ENCODE data around the gene HSD17B14. TPM values are rescaled to one million over a fixed set of nuclear protein-coding genes. Genes with fewer than 3 reads are reported as not detected.
"Not testable (repeated sequence)": the region's sequence is repeated elsewhere in the genome, so short reads cannot be mapped to it uniquely, and the experiment has no call there.

The HSD17B14 gene
- total RNA-seq, 4 donors from 2014 or later: 3.5 to 15.1 (median 5.4) TPM

DNA sequence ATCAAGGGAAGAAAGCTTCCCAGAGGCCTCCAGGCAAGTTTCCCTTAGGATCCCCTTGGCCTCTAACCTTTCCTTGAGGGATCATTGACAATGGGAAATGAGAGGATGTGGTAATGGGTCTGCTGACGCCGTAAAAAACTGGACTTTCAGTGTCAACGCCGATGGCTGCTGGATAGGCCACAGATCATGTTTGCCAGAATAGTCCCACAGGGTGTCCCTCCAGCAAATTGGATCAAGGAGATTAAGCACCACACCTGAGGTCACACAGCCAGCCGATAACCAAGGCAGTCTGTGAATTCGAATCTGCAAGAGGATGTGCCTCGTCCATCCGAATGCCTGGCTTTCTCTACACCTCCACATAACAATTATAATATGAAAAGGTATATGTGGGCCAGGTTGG, 43.0 kb downstream of the HSD17B14 start:
- TF ChIP-seq POLR2AphosphoS5 (IDR thresholded peaks at IDR 0.05) (no peak), EP300 (IDR thresholded peaks at IDR 0.05; ENCODE audit: low read depth) (no peak), POLR2A (IDR thresholded peaks at IDR 0.05) (no peak)
- TF ChIP-seq, protein P1, sequence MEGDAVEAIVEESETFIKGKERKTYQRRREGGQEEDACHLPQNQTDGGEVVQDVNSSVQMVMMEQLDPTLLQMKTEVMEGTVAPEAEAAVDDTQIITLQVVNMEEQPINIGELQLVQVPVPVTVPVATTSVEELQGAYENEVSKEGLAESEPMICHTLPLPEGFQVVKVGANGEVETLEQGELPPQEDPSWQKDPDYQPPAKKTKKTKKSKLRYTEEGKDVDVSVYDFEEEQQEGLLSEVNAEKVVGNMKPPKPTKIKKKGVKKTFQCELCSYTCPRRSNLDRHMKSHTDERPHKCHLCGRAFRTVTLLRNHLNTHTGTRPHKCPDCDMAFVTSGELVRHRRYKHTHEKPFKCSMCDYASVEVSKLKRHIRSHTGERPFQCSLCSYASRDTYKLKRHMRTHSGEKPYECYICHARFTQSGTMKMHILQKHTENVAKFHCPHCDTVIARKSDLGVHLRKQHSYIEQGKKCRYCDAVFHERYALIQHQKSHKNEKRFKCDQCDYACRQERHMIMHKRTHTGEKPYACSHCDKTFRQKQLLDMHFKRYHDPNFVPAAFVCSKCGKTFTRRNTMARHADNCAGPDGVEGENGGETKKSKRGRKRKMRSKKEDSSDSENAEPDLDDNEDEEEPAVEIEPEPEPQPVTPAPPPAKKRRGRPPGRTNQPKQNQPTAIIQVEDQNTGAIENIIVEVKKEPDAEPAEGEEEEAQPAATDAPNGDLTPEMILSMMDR (IDR thresholded peaks at IDR 0.05): no peak
- peaks cover 0 to 15% (median 10%) of the 10 kb centered on the region in 4 donors for H3K4me1 ChIP-seq
- 84 to 100% methylated on average over 1 to 8 of the region's 8 CpGs for WGBS, 2 donors (ENCODE audit: low coverage in 1 of 2)
- H3K27me3 ChIP-seq: no peaks in the 10 kb centered on the region
- in situ Hi-C loops (cut with MboI; ENCODE audit: low pct_ligation_motif_present in 1 of 4, low pct_unique_long_range_greater_than_20kb in 1 of 4, low sequenced_read_pairs in 3 of 4) (loop anchor here in 3 of 4 donors (5.0 kb wide), 3 partner anchors 44 to 179 kb away; partner anchors contain the start of gene HSD17B14 (in 2 of the 3)), intact Hi-C loops (cut with DNase I; ENCODE audit: low total_unique reads) (loop anchor here (10.0 kb wide), 1 partner anchor 182 kb away; no protein-coding TSS in a partner anchor)
- no peak overlapping the region for H3K27ac ChIP-seq
- no peak for DNase-seq
- no peaks in the 10 kb centered on the region for H3K36me3 ChIP-seq
- no peak overlapping the region for H3K4me3 ChIP-seq
- no peaks in the 10 kb centered on the region for H3K9me3 ChIP-seq

DNA sequence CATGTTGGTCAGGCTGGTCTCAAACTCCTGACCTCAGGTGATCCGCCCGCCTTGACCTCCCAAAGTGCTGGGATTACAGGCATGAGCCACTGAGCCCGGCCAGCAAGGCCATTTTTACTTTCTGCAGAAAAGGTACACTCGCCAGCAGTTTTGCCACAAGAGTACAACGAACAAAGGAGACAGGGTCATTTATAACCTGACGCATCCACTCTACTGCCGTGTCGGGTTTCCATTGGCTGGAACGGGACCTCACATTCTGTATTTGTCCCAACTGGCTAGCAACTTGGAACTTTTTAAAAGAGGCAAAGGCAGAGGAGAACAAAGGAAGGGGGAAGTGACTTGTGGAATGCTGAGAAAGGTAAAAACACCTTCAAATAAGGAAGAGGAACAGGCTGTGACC, 49.0 kb downstream of the HSD17B14 start:
- intact Hi-C loops (cut with DNase I; ENCODE audit: low total_unique reads); DNase-seq; H3K27ac ChIP-seq; H3K36me3 ChIP-seq; H3K9me3 ChIP-seq; H3K4me3 ChIP-seq; in situ Hi-C loops (cut with MboI; ENCODE audit: low pct_ligation_motif_present in 1 of 4, low pct_unique_long_range_greater_than_20kb in 1 of 4, low sequenced_read_pairs in 3 of 4): not testable (repeated sequence)
- 33 to 58% methylated on average over 1 to 9 of the region's 9 CpGs for WGBS, 2 donors (ENCODE audit: low coverage in 1 of 2)
- Histone ChIP-seq H3K27me3 (peaks cover 23% of the 10 kb centered on the region), H3K4me1 (peaks cover 0 to 10% (median 0%) of the 10 kb centered on the region in 4 donors)

DNA sequence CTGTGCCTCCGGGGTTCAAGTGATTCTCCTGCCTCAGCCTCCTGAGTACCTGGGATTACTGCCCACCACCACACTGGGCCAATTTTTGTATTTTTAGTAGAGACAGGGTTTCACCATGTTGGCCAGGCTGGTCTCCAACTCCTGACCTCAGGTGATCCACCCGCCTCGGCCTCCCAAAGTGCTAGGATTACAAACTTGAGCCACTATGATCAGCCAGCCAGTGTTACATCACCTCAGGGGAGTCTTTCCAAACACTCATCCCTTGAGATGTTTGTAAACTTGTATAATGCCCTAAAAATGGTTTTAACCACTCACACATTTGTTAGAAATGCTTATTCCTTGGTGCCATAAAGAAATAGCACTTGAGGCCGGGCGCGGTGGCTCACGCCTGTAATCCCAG, 49.9 kb downstream of the HSD17B14 start:
- H3K4me3 ChIP-seq; H3K9me3 ChIP-seq; intact Hi-C loops (cut with DNase I; ENCODE audit: low total_unique reads); H3K27ac ChIP-seq; H3K36me3 ChIP-seq; in situ Hi-C loops (cut with MboI; ENCODE audit: low pct_ligation_motif_present in 1 of 4, low pct_unique_long_range_greater_than_20kb in 1 of 4, low sequenced_read_pairs in 3 of 4); DNase-seq: not testable (repeated sequence)
- WGBS, 2 donors (ENCODE audit: low coverage in 1 of 2): 87 to 100% methylated on average over 1 to 7 of the region's 7 CpGs
- Histone ChIP-seq H3K4me1 (peaks cover 0 to 14% (median 0%) of the 10 kb centered on the region in 4 donors), H3K27me3 (peaks cover 28% of the 10 kb centered on the region)

DNA sequence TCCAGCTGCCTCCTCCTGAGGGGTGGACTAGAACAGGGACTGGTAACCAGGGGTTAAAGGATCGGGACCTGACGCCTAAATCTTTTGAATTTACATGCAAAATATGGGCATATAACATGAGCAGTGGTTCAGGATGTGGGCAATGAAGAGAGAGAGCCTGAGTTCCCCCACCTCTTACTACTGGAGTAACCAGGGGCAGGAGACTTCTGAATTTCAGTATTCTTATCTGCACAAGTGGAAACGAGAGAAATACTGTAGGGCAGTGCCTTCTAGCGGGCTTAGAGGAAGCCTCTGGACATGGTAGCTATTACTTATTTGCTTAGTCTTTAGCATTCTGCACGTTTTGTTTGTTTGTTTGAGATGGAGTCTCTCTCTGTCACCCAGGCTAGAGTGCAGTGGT, 51.8 kb downstream of the HSD17B14 start:
- Histone ChIP-seq H3K27me3 (peaks cover 28% of the 10 kb centered on the region), H3K4me1 (peaks cover 0 to 22% (median 5%) of the 10 kb centered on the region in 4 donors), H3K36me3 (no peaks in the 10 kb centered on the region), H3K9me3 (no peaks in the 10 kb centered on the region), H3K27ac (no peak overlapping the region), H3K4me3 (no peak overlapping the region)
- TF ChIP-seq POLR2A (IDR thresholded peaks at IDR 0.05) (no peak), POLR2AphosphoS5 (IDR thresholded peaks at IDR 0.05) (no peak), EP300 (IDR thresholded peaks at IDR 0.05; ENCODE audit: low read depth) (no peak)
- TF ChIP-seq, protein P1 (IDR thresholded peaks at IDR 0.05): no peak
- in situ Hi-C loops (cut with MboI; ENCODE audit: low pct_ligation_motif_present in 1 of 4, low pct_unique_long_range_greater_than_20kb in 1 of 4, low sequenced_read_pairs in 3 of 4) (no loop called here), intact Hi-C loops (cut with DNase I; ENCODE audit: low total_unique reads) (no loop called here)
- no peak for DNase-seq
- 15 to 36% methylated on average over 2 to 5 of the region's 5 CpGs for WGBS, 2 donors (ENCODE audit: low coverage in 1 of 2)

DNA sequence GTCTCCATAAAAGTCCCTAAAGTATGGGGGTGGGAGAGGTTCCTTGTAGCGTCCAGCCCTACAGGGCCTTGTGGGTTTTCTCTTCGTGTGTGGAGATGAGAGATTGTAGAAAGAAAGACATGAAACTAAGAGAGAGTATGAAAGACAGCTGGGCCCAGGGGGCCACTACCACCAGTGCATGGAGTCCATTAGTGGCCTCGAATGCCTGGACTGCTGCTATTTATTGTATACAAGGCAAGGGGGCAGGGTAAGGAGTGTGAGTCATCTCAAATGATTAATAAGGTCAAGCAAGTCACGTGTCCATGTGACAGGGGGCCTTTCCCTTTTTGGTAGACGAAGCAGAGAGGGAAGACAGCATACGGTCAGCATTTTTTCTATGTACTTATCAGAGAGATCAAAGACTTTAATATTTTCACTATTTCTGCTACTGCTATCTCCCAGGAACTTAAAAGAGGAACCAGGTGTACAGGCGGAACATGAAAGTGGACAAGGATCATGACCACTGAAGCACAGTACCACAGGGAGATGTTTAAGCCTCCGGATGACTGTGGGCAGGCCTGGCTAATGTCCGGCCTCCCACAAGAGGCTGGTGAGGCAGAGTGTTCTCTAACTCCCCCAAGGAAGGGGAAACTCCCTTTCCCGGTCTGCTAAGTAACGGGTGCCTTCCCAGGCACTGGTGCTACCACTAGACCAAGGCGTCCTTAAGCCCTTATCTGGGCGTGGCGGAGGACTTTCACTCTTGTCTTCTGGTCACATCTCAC, 55.5 kb downstream of the HSD17B14 start:
- intact Hi-C loops (cut with DNase I; ENCODE audit: low total_unique reads): no loop called here
- peaks cover 0 to 18% (median 5%) of the 10 kb centered on the region in 4 donors for H3K4me1 ChIP-seq

More for the DNA sequence above, 55.5 kb downstream of the HSD17B14 start:
- Histone ChIP-seq H3K36me3 (no peaks in the 10 kb centered on the region), H3K9me3 (no peaks in the 10 kb centered on the region), H3K4me3 (no peak overlapping the region), H3K27ac (peak overlapping the region; percentile 1 to 56 (median 44)), H3K27me3 (peaks cover 39% of the 10 kb centered on the region)
- DNase-seq: no peak
- in situ Hi-C loops (cut with MboI; ENCODE audit: low pct_ligation_motif_present in 1 of 4, low pct_unique_long_range_greater_than_20kb in 1 of 4, low sequenced_read_pairs in 3 of 4): no loop called here
- 32 to 53% methylated on average over 5 to 14 of the region's 14 CpGs for WGBS, 2 donors (ENCODE audit: low coverage in 1 of 2)
- no peak for TF ChIP-seq EP300 (IDR thresholded peaks at IDR 0.05; ENCODE audit: low read depth)

Data from transverse colon (tissue), 4 donors.